ENCODE results near the gene LPP.

Gene LPP

DNA sequence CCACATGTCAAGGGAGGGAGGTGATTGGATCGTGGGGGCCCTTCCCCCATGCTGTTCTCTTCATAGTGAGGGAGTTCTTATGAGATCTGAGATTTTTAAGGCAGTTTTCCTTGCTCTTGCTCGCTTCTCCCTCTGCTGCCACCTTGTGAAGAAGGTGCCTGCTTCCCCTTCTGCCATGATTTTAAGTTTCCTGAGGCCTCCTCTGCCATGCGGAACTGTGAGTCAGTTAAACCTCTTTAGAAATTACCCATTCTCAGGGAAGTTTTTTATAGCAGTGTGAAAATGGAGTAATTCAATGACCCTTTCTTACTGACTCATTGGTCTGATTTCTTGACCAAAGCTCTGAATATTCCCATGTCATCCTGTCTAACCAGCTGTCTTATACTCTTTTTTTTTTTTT, 533.4 kb downstream of the LPP start:
- Histone ChIP-seq H3K27me3 (ENCODE audit: control insufficient read depth, low read length) (no peaks in the 10 kb centered on the region), H3K9me2 (replicated peaks; ENCODE audit: control insufficient read depth, low read length) (no peaks in the 10 kb centered on the region)

DNA sequence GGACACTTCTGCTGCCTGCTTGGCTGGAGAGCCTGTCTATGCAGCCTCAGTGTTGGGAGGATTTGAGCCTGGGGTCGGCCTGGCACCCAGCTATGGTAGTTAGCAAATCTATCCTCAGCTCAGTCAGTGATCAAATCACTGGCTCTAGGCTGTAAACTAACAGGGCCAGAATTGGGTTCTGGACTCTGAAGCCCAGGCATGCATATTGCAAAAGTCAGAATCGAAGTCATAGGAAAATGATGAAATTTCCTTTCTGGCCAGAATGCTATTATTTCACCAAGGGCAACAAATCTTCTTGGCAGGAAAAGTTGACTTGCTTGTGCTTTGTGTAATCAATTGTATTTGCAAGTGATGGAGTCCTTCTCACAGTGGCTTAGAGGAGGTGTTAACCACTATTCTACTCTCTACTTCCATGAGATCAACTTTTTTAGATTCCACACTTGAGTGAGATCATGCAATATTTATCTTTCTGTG, 535.2 kb downstream of the LPP start:
- Histone ChIP-seq H3K9me2 (replicated peaks; ENCODE audit: control insufficient read depth, low read length) (no peaks in the 10 kb centered on the region), H3K4me3 (ENCODE audit: low read length) (no peak overlapping the region), H3K27me3 (ENCODE audit: control insufficient read depth, low read length) (no peaks in the 10 kb centered on the region), H3K9me3 (ENCODE audit: control insufficient read depth, insufficient read depth, low read length) (no peaks in the 10 kb centered on the region), H3K27ac (ENCODE audit: low read depth, low read length) (no peak overlapping the region), H3K79me2 (ENCODE audit: control insufficient read depth, low read length) (peaks cover 4% of the 10 kb centered on the region; the same call in 1 of the 2 replicates), H3K36me3 (ENCODE audit: control insufficient read depth, low read length) (no peaks in the 10 kb centered on the region; the same call in 1 of the 2 replicates), H3K4me2 (ENCODE audit: low read length) (no peak overlapping the region), H3K4me1 (ENCODE audit: control insufficient read depth, low read length) (peaks cover 77% of the 10 kb centered on the region), H3F3A (ENCODE audit: control insufficient read depth, insufficient read depth) (peaks cover 21% of the 10 kb centered on the region), H4K20me1 (ENCODE audit: control insufficient read depth, insufficient read depth, low read depth, low read length) (no peaks in the 10 kb centered on the region)
- TF ChIP-seq, protein P1, sequence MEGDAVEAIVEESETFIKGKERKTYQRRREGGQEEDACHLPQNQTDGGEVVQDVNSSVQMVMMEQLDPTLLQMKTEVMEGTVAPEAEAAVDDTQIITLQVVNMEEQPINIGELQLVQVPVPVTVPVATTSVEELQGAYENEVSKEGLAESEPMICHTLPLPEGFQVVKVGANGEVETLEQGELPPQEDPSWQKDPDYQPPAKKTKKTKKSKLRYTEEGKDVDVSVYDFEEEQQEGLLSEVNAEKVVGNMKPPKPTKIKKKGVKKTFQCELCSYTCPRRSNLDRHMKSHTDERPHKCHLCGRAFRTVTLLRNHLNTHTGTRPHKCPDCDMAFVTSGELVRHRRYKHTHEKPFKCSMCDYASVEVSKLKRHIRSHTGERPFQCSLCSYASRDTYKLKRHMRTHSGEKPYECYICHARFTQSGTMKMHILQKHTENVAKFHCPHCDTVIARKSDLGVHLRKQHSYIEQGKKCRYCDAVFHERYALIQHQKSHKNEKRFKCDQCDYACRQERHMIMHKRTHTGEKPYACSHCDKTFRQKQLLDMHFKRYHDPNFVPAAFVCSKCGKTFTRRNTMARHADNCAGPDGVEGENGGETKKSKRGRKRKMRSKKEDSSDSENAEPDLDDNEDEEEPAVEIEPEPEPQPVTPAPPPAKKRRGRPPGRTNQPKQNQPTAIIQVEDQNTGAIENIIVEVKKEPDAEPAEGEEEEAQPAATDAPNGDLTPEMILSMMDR (IDR thresholded peaks at IDR 0.05; ENCODE audit: low read depth, low read length, poor library complexity, severe bottlenecking) = no peak

More for the DNA sequence above, 533.4 kb downstream of the LPP start:
- Histone ChIP-seq H4K20me1 (ENCODE audit: control insufficient read depth, insufficient read depth, low read depth, low read length) (no peaks in the 10 kb centered on the region), H3K4me2 (ENCODE audit: low read length) (0 out of 2 replicates have a peak overlapping the region, but pooled peaks have one; percentile 39), H3K4me3 (ENCODE audit: low read length) (no peak overlapping the region), H3K36me3 (ENCODE audit: control insufficient read depth, low read length) (no peaks in the 10 kb centered on the region; the same call in 1 of the 2 replicates), H3K79me2 (ENCODE audit: control insufficient read depth, low read length) (peaks cover 4% of the 10 kb centered on the region; the same call in 1 of the 2 replicates), H3K27ac (ENCODE audit: low read depth, low read length) (no peak overlapping the region), H3K9me3 (ENCODE audit: control insufficient read depth, insufficient read depth, low read length) (no peaks in the 10 kb centered on the region), H3F3A (ENCODE audit: control insufficient read depth, insufficient read depth) (peaks cover 6% of the 10 kb centered on the region; the same call in 1 of the 2 replicates), H3K4me1 (ENCODE audit: control insufficient read depth, low read length) (peaks cover 70% of the 10 kb centered on the region)
- TF ChIP-seq, protein P1 (IDR thresholded peaks at IDR 0.05; ENCODE audit: low read depth, low read length, poor library complexity, severe bottlenecking) = no peak

DNA sequence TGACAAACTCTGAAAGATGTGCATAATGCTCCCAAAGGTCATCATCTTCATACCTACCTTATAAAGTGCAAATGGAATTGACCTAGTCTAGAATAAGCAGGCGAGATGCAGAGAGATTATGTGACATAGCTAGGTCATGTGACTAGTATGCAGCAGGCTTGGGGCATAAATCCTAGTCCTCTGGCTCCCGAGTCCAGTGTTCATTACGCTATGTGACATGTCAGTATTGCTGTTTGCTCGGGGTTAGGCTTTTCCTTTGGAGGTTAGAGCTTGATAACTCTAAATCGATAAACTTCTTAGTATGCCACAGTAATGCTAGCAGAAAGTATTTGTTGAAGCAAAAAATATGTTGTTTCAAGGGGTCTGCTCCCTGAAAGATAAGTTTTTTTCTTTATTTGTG, 536.1 kb downstream of the LPP start:
- peaks cover 86% of the 10 kb centered on the region for H3K4me1 ChIP-seq (ENCODE audit: control insufficient read depth, low read length)
- TF ChIP-seq, protein P1 (IDR thresholded peaks at IDR 0.05; ENCODE audit: low read depth, low read length, poor library complexity, severe bottlenecking) = no peak
- no peak for TF ChIP-seq EZH2phosphoT487 (IDR thresholded peaks at IDR 0.05; ENCODE audit: borderline replicate concordance, low read length)
- H3K9me2 ChIP-seq (replicated peaks; ENCODE audit: control insufficient read depth, low read length) = no peaks in the 10 kb centered on the region
- H3K27ac ChIP-seq (ENCODE audit: low read depth, low read length) = no peak overlapping the region
- no peaks in the 10 kb centered on the region; the same call in 1 of the 2 replicates for H3K36me3 ChIP-seq (ENCODE audit: control insufficient read depth, low read length)
- H3F3A ChIP-seq (ENCODE audit: control insufficient read depth, insufficient read depth) = peaks cover 22% of the 10 kb centered on the region
- H4K20me1 ChIP-seq (ENCODE audit: control insufficient read depth, insufficient read depth, low read depth, low read length) = no peaks in the 10 kb centered on the region
- H3K4me2 ChIP-seq (ENCODE audit: low read length) = no peak overlapping the region
- peaks cover 4% of the 10 kb centered on the region; the same call in 1 of the 2 replicates for H3K79me2 ChIP-seq (ENCODE audit: control insufficient read depth, low read length)
- H3K27me3 ChIP-seq (ENCODE audit: control insufficient read depth, low read length) = no peaks in the 10 kb centered on the region
- no peaks in the 10 kb centered on the region for H3K9me3 ChIP-seq (ENCODE audit: control insufficient read depth, insufficient read depth, low read length)
- H3K4me3 ChIP-seq (ENCODE audit: low read length) = no peak overlapping the region
